ENCODE data around the gene PHACTR3.

DNA sequence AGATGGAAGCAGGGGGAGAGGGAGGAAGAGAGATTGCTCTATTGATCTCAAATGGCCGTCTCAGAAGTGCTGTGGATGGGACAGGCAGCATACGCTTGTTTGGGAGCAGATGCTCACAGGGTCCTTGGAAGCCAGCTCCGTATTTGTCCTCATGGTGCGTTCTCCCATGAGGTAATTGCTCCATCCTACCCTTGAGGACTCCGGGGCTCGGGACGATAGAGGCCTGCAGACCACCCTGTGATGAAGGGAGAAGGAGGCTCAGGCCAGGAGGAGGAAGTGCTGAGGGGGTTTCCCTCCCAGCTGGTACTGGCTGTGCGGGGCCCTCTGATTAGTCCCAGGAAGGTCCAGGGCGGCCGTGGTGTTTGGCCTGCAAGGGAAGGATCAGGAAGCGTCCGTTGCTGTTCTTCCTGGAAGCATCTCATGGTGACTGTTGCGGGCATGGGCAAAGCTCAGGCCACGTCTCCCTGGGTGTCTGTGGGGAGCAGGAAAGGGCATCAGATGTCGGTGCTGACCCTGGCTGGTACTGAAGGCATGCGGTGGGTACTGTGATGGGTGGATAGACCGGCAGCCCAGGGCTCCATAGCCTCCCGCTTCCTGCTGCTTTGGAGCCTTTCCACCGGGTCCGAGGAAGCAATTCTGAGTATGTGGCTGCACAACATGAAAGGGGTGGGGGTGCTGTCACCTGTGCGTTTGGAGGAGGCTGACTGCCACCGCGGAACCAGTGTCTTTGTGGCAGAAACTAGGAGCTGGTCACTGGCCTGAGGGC lies 170.8 kb downstream of the PHACTR3 start:
- TF ChIP-seq, protein P1, sequence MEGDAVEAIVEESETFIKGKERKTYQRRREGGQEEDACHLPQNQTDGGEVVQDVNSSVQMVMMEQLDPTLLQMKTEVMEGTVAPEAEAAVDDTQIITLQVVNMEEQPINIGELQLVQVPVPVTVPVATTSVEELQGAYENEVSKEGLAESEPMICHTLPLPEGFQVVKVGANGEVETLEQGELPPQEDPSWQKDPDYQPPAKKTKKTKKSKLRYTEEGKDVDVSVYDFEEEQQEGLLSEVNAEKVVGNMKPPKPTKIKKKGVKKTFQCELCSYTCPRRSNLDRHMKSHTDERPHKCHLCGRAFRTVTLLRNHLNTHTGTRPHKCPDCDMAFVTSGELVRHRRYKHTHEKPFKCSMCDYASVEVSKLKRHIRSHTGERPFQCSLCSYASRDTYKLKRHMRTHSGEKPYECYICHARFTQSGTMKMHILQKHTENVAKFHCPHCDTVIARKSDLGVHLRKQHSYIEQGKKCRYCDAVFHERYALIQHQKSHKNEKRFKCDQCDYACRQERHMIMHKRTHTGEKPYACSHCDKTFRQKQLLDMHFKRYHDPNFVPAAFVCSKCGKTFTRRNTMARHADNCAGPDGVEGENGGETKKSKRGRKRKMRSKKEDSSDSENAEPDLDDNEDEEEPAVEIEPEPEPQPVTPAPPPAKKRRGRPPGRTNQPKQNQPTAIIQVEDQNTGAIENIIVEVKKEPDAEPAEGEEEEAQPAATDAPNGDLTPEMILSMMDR (IDR thresholded peaks at IDR 0.05), result no peak
- no peak for TF ChIP-seq POLR2A (IDR thresholded peaks at IDR 0.05)
- no peak for TF ChIP-seq POLR2AphosphoS5 (IDR thresholded peaks at IDR 0.05)
